Liver (tissue), 3 donors: ENCODE measurements around the gene NLRP7.

Source experiments
- CTCF ChIP-seq: fragments of 150-350 bp; IDR thresholded peaks from 2 replicates; pipeline ENCODE4 v1.5.1; 2017; ENCODE audit warnings: improper control_type of control experiment, low read depth, low read length; ENCODE audit not compliant: missing input control
- HNF4G ChIP-seq: IDR thresholded peaks from 2 replicates; pipeline ENCODE4 v1.6.1; 2016; ENCODE audit warnings: antibody characterized with exemption
- NR2F2 ChIP-seq: IDR thresholded peaks from 2 replicates; pipeline ENCODE4 v1.6.1; 2016; ENCODE audit warnings: antibody characterized with exemption
- RAD21 ChIP-seq, 2 donors: IDR thresholded peaks; 2 replicates each; pipeline ENCODE4 v1.6.1; 2016; ENCODE audit warnings: antibody characterized with exemption in 2 of 2, mild to moderate bottlenecking in 2 of 2
- TAF1 ChIP-seq: conservative IDR thresholded peaks from 2 replicates; pipeline ENCODE4 v1.6.1; 2016; ENCODE audit warnings: antibody characterized with exemption, mild to moderate bottlenecking
- TF ChIP-seq, protein P1 (sequence below): IDR thresholded peaks from 2 replicates; pipeline ENCODE4 v1.6.1; 2016; ENCODE audit warnings: antibody characterized with exemption
- TF ChIP-seq, protein P2 (sequence below): IDR thresholded peaks from 2 replicates; pipeline ENCODE4 v1.6.1; 2016; ENCODE audit warnings: antibody characterized with exemption
- donor health status: healthy.
- donor health status: healthy.

GRCh38 chr19:54882758-54883157, 64.6 kb downstream of the NLRP7 start:
- TF ChIP-seq CTCF, result no peak
- no peak for TF ChIP-seq HNF4G
- TF ChIP-seq, protein P1, sequence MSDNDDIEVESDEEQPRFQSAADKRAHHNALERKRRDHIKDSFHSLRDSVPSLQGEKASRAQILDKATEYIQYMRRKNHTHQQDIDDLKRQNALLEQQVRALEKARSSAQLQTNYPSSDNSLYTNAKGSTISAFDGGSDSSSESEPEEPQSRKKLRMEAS, result no peak
- TF ChIP-seq NR2F2, result no peak
- TF ChIP-seq RAD21 (IDR thresholded peaks at IDR 0.05), result no peak
- TF ChIP-seq TAF1, result no peak
- TF ChIP-seq, protein P2, sequence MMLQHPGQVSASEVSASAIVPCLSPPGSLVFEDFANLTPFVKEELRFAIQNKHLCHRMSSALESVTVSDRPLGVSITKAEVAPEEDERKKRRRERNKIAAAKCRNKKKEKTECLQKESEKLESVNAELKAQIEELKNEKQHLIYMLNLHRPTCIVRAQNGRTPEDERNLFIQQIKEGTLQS, result no peak
